ENCODE data around the gene GPR17. TPM values are rescaled to one million over a fixed set of nuclear protein-coding genes. Genes with fewer than 3 reads are reported as not detected.

GPR17 gene
- total and polyA plus RNA-seq, 9 of the 15 experiments (the other 6 are each of a cell fraction or from before 2014, with no cell fraction given) = not detected

GRCh38 chr2:127619203-127619590 lies 26.8 kb upstream of the GPR17 start:
- peaks cover 45 to 61% of the 10 kb centered on the region in 2 experiments for H3K27me3 ChIP-seq (ENCODE audit: control insufficient read depth in 2 of 2, insufficient read depth in 2 of 2, low read length in 2 of 2)
- H3K79me2 ChIP-seq (ENCODE audit: control insufficient read depth, insufficient read depth, low read length) = no peaks in the 10 kb centered on the region
- ChIA-PET CTCF (ENCODE audit: low intra/inter-chr PET ratio) (no interaction called here), POLR2A (interaction anchor here (0.5 to 0.6 kb wide), 2 partner anchors 17 to 78 kb away, joined by 3 to 4 read pairs; no protein-coding TSS in a partner anchor)
- H3K9me3 ChIP-seq (replicated peaks; ENCODE audit: control insufficient read depth, insufficient read depth, low read depth, low read length) = no peaks in the 10 kb centered on the region
- H3K4me3 ChIP-seq = no peak overlapping the region
- H3K27ac ChIP-seq (ENCODE audit: extremely low read depth, low read depth, low read length) = no peak overlapping the region
- H3K4me1 ChIP-seq (replicated peaks in 1 of 2; ENCODE audit: control insufficient read depth in 2 of 2, insufficient read depth in 2 of 2, low read length in 2 of 2) = peaks cover 0 to 9% of the 10 kb centered on the region in 2 experiments; a peak in 2 of 5 replicates
- peaks cover 2% of the 10 kb centered on the region; the same call in 1 of the 2 replicates for H4K20me1 ChIP-seq (replicated peaks; ENCODE audit: control insufficient read depth, insufficient read depth, low read length)
- DNase-seq (ENCODE audit: extremely low read depth in 1 of 4, low spot score in 3 of 4) (no peak), FAIRE-seq (no peak), ATAC-seq (no peak)
- in situ Hi-C loops (cut with MboI) (no loop called here), intact Hi-C loops (cut with micrococcal nuclease) (no loop called here)
- no TSS peak for BruUV-seq (replicated peaks)
- no peak overlapping the region for H3K9ac ChIP-seq (ENCODE audit: insufficient read depth in 1 of 2, low read depth in 2 of 2, low read length in 2 of 2)
- WGBS (ENCODE audit: insufficient coverage, low coverage, missing lambda C conversion rate) = 0% methylated on average over 2 of the region's 6 CpGs
- no peaks in the 10 kb centered on the region for H3K36me3 ChIP-seq (ENCODE audit: control insufficient read depth, insufficient read depth, low read length)
- H3K4me2 ChIP-seq (ENCODE audit: insufficient read depth, low read length) = no peak overlapping the region
- no peak overlapping the region for H2AFZ ChIP-seq (ENCODE audit: low read depth, low read length)
- H3K9me1 ChIP-seq (ENCODE audit: control insufficient read depth, insufficient read depth, low read length) = no peaks in the 10 kb centered on the region
- TF ChIP-seq IFI16 (CRISPR knock-in tag; IDR thresholded peaks at IDR 0.05) (no peak), ZNF165 (CRISPR knock-in tag; IDR thresholded peaks at IDR 0.05; ENCODE audit: borderline replicate concordance) (no peak), TCFL5 (CRISPR knock-in tag; conservative IDR thresholded peaks at IDR 0.05) (no peak), ZBTB26 (CRISPR knock-in tag; IDR thresholded peaks at IDR 0.05) (no peak), FOXA3 (CRISPR knock-in tag; conservative IDR thresholded peaks at IDR 0.05 in 1 of 2, IDR thresholded peaks at IDR 0.05 in 1 of 2) (no peak), RBM14 (IDR thresholded peaks at IDR 0.05; ENCODE audit: borderline replicate concordance, insufficient read depth, low read depth, low read length) (no peak), EZH2 (IDR thresholded peaks at IDR 0.05; ENCODE audit: borderline replicate concordance, low read depth, low read length) (no peak)
- TF ChIP-seq, protein P1, sequence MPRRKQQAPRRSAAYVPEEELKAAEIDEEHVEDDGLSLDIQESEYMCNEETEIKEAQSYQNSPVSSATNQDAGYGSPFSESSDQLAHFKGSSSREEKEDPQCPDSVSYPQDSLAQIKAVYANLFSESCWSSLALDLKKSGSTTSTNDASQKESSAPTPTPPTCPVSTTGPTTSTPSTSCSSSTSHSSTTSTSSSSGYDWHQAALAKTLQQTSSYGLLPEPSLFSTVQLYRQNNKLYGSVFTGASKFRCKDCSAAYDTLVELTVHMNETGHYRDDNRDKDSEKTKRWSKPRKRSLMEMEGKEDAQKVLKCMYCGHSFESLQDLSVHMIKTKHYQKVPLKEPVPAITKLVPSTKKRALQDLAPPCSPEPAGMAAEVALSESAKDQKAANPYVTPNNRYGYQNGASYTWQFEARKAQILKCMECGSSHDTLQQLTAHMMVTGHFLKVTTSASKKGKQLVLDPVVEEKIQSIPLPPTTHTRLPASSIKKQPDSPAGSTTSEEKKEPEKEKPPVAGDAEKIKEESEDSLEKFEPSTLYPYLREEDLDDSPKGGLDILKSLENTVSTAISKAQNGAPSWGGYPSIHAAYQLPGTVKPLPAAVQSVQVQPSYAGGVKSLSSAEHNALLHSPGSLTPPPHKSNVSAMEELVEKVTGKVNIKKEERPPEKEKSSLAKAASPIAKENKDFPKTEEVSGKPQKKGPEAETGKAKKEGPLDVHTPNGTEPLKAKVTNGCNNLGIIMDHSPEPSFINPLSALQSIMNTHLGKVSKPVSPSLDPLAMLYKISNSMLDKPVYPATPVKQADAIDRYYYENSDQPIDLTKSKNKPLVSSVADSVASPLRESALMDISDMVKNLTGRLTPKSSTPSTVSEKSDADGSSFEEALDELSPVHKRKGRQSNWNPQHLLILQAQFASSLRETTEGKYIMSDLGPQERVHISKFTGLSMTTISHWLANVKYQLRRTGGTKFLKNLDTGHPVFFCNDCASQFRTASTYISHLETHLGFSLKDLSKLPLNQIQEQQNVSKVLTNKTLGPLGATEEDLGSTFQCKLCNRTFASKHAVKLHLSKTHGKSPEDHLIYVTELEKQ (CRISPR knock-in tag; IDR thresholded peaks at IDR 0.05) = no peak
- TF ChIP-seq, protein P2, sequence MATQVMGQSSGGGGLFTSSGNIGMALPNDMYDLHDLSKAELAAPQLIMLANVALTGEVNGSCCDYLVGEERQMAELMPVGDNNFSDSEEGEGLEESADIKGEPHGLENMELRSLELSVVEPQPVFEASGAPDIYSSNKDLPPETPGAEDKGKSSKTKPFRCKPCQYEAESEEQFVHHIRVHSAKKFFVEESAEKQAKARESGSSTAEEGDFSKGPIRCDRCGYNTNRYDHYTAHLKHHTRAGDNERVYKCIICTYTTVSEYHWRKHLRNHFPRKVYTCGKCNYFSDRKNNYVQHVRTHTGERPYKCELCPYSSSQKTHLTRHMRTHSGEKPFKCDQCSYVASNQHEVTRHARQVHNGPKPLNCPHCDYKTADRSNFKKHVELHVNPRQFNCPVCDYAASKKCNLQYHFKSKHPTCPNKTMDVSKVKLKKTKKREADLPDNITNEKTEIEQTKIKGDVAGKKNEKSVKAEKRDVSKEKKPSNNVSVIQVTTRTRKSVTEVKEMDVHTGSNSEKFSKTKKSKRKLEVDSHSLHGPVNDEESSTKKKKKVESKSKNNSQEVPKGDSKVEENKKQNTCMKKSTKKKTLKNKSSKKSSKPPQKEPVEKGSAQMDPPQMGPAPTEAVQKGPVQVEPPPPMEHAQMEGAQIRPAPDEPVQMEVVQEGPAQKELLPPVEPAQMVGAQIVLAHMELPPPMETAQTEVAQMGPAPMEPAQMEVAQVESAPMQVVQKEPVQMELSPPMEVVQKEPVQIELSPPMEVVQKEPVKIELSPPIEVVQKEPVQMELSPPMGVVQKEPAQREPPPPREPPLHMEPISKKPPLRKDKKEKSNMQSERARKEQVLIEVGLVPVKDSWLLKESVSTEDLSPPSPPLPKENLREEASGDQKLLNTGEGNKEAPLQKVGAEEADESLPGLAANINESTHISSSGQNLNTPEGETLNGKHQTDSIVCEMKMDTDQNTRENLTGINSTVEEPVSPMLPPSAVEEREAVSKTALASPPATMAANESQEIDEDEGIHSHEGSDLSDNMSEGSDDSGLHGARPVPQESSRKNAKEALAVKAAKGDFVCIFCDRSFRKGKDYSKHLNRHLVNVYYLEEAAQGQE (IDR thresholded peaks at IDR 0.05; ENCODE audit: borderline replicate concordance) = no peak
- TF ChIP-seq, protein P2 (CRISPR knock-in tag; IDR thresholded peaks at IDR 0.05; ENCODE audit: low read depth) = no peak

Data from K562 (cell line).